GM12892 (cell line): ENCODE measurements around the gene TRAF3IP1.

Source experiments
- POLR2A ChIP-seq: IDR thresholded peaks from 2 replicates; pipeline ENCODE4 v1.6.1; 2011; ENCODE audit warnings: low read depth, low read length, control low read depth
- TAF1 ChIP-seq: IDR thresholded peaks from 2 replicates; pipeline ENCODE4 v1.6.1; 2011; ENCODE audit warnings: low read depth, mild to moderate bottlenecking, control low read depth, low read length, borderline replicate concordance

GRCh38 chr2:238434846-238435751, 114.8 kb downstream of the TRAF3IP1 start:
- TF ChIP-seq TAF1 = no peak
- TF ChIP-seq POLR2A = no peak
